Calu3 (cell line): ENCODE data around the gene IL19. TPM values are rescaled to one million over a fixed set of nuclear protein-coding genes. Genes with fewer than 3 reads are reported as not detected.

ENCODE experiments used
- BruUV-seq: library from RNA; stranded (reverse); fragments of 400-500 nt; replicated peaks from 2 replicates; lab custom pipeline; 2021; lab: Mats Ljungman, UMichigan
- CTCF ChIA-PET: fragments of 300-600 bp; sonication (Branson Sonifier 250); formaldehyde crosslinking; loops from one replicate; lab custom pipeline; 2022; ENCODE audit warnings: antibody characterized with exemption; lab: Charles Lee
- DNase-seq: peaks from one replicate; pipeline ENCODE4 v3.0.0; 2022
- H3K27ac Mint-ChIP-seq: one replicate; pipeline ENCODE4 v1.8.0; 2022; ENCODE audit warnings: mixed read lengths; ENCODE audit not compliant: unreplicated experiment
- H3K27me3 Mint-ChIP-seq: one replicate; pipeline ENCODE4 v1.8.0; 2022; ENCODE audit warnings: mixed read lengths; ENCODE audit not compliant: unreplicated experiment
- H3K36me3 Mint-ChIP-seq: one replicate; pipeline ENCODE4 v1.8.0; 2022; ENCODE audit warnings: mild to moderate bottlenecking, moderate library complexity, mixed read lengths; ENCODE audit not compliant: insufficient read depth, unreplicated experiment
- H3K4me1 Mint-ChIP-seq: one replicate; pipeline ENCODE4 v1.8.0; 2022; ENCODE audit warnings: mild to moderate bottlenecking, low read depth, mixed read lengths; ENCODE audit not compliant: unreplicated experiment
- H3K4me3 Mint-ChIP-seq: one replicate; pipeline ENCODE4 v1.8.0; 2022; ENCODE audit warnings: mild to moderate bottlenecking, low read depth, moderate library complexity, mixed read lengths; ENCODE audit not compliant: unreplicated experiment
- H3K9me3 Mint-ChIP-seq: one replicate; pipeline ENCODE4 v1.8.0; 2022; ENCODE audit warnings: low read depth, mixed read lengths; ENCODE audit not compliant: unreplicated experiment
- CTCF ChIP-seq: fragments of 200-600 bp; IDR thresholded peaks from one replicate; pipeline ENCODE4 v1.8.0; 2022; ENCODE audit warnings: antibody characterized with exemption; ENCODE audit not compliant: unreplicated experiment
- intact Hi-C: fragments of 100-400 bp; cut with micrococcal nuclease; formaldehyde crosslinking; loops from one replicate; pipeline ENCODE4 v1.10.0; 2022; ENCODE audit not compliant: unreplicated experiment
- total RNA-seq: library from RNA; stranded (reverse); gene quantifications from 2 replicates; pipeline ENCODE4 v1.2.3, GENCODE V29; 2022

IL19 gene
- total RNA-seq, 1 experiment from 2014 or later: not detected

GRCh38 chr1:206768472-206769303, 1.9 kb upstream of the IL19 start:
- no peak overlapping the region for H3K4me3 Mint-ChIP-seq
- H3K36me3 Mint-ChIP-seq: no peaks in the 10 kb centered on the region
- H3K4me1 Mint-ChIP-seq: peaks cover 9% of the 10 kb centered on the region
- TF ChIP-seq CTCF: no peak
- CTCF ChIA-PET: interaction anchor here (0.5 kb wide), 1 partner anchor 24 kb away, joined by 3 read pairs; no protein-coding TSS in a partner anchor
- H3K27me3 Mint-ChIP-seq: peaks cover 59% of the 10 kb centered on the region
- intact Hi-C loops: no loop called here
- H3K27ac Mint-ChIP-seq: no peak overlapping the region
- BruUV-seq: no TSS peak
- H3K9me3 Mint-ChIP-seq: no peaks in the 10 kb centered on the region
- DNase-seq: no peak

GRCh38 chr1:206769304-206769731, 1.3 kb upstream of the IL19 start:
- Mint-ChIP-seq H3K9me3 (no peaks in the 10 kb centered on the region), H3K4me3 (no peak overlapping the region), H3K27me3 (peaks cover 59% of the 10 kb centered on the region), H3K4me1 (peaks cover 9% of the 10 kb centered on the region), H3K36me3 (no peaks in the 10 kb centered on the region), H3K27ac (no peak overlapping the region)
- TF ChIP-seq CTCF: no peak
- no TSS peak for BruUV-seq
- no peak for DNase-seq
- CTCF ChIA-PET: no interaction called here
- intact Hi-C loops: no loop called here

- no peak for TF ChIP-seq CTCF
- CTCF ChIA-PET: interaction anchor here (0.6 to 0.8 kb wide), 3 partner anchors 123 to 1297 kb away, joined by 3 read pairs; no protein-coding TSS in a partner anchor
- Mint-ChIP-seq H3K27me3 (peaks cover 70% of the 10 kb centered on the region), H3K36me3 (no peaks in the 10 kb centered on the region), H3K9me3 (no peaks in the 10 kb centered on the region), H3K4me1 (peaks cover 3% of the 10 kb centered on the region), H3K4me3 (no peak overlapping the region), H3K27ac (no peak overlapping the region)
- no TSS peak for BruUV-seq
- no peak for DNase-seq
- intact Hi-C loops: no loop called here
Measured at GRCh38 chr1:206771338-206771692, 742 bp downstream of the IL19 start.

GRCh38 chr1:206772243-206772937, 1.8 kb downstream of the IL19 start, which contains the start of gene IL10:
TSS of gene IL10 (minus strand) at chr1:206772494. CDS start at chr1:206772435, 59 bp downstream.
- intact Hi-C loops: no loop called here
- CTCF ChIA-PET: interaction anchor here (1.3 kb wide), 1 partner anchor 137 kb away, joined by 3 read pairs; no protein-coding TSS in a partner anchor
- no peak for TF ChIP-seq CTCF
- H3K27me3 Mint-ChIP-seq: peaks cover 70% of the 10 kb centered on the region
- no peaks in the 10 kb centered on the region for H3K36me3 Mint-ChIP-seq
- H3K4me3 Mint-ChIP-seq: no peak within 1 kb of the TSS
- no peaks in the 10 kb centered on the region for H3K9me3 Mint-ChIP-seq
- DNase-seq: no peak
- H3K4me1 Mint-ChIP-seq: no peaks in the 10 kb centered on the region
- H3K27ac Mint-ChIP-seq: no peak within 1 kb of the TSS
- no TSS peak for BruUV-seq
